GM06990 (cell line): ENCODE measurements around the gene KCNJ6.

Experiments used
- DNase-seq: peaks from one replicate; pipeline ENCODE4 v3.0.0-alpha.2; 2011; ENCODE audit not compliant: insufficient read length; ENCODE audit errors: extremely low read depth
- H3K27me3 ChIP-seq: replicated peaks from 2 replicates; pipeline ENCODE4 v1.6.0; 2011; ENCODE audit warnings: low read length; ENCODE audit not compliant: control insufficient read depth, insufficient read depth
- H3K36me3 ChIP-seq: 2 replicates; pipeline ENCODE4 v1.5.1; 2011; ENCODE audit warnings: low read length; ENCODE audit not compliant: control insufficient read depth, insufficient read depth
- H3K4me3 ChIP-seq: replicated peaks from 2 replicates; pipeline ENCODE4 v1.5.1; 2011; ENCODE audit warnings: low read depth, mild to moderate bottlenecking, control low read depth, low read length
- CTCF ChIP-seq: IDR thresholded peaks from 2 replicates; pipeline ENCODE4 v1.5.1; 2011; ENCODE audit warnings: low read length, control low read depth, mild to moderate bottlenecking, inconsistent platforms; ENCODE audit not compliant: insufficient read depth, poor library complexity, severe bottlenecking

KCNJ6 gene

GRCh38 chr21:37626320-37626719 lies 289.9 kb downstream of the KCNJ6 start:
- TF ChIP-seq CTCF: no peak
- H3K27me3 ChIP-seq: no peaks in the 10 kb centered on the region
- no peak for DNase-seq
- H3K36me3 ChIP-seq: no peaks in the 10 kb centered on the region
- no peak overlapping the region for H3K4me3 ChIP-seq

- Histone ChIP-seq H3K27me3 (no peaks in the 10 kb centered on the region), H3K36me3 (no peaks in the 10 kb centered on the region), H3K4me3 (no peak overlapping the region)
- TF ChIP-seq CTCF: no peak
- DNase-seq: peak; percentile 26
These were observed 292.6 kb downstream of the KCNJ6 start for GRCh38 chr21:37623689-37624088.

GRCh38 chr21:37623183-37623582 lies 293.1 kb downstream of the KCNJ6 start:
- H3K27me3 ChIP-seq: no peaks in the 10 kb centered on the region
- H3K4me3 ChIP-seq: no peak overlapping the region
- DNase-seq: no peak
- H3K36me3 ChIP-seq: no peaks in the 10 kb centered on the region
- TF ChIP-seq CTCF: no peak

- no peaks in the 10 kb centered on the region for H3K27me3 ChIP-seq
- no peaks in the 10 kb centered on the region for H3K36me3 ChIP-seq
- DNase-seq: no peak
- no peak for TF ChIP-seq CTCF
- H3K4me3 ChIP-seq: no peak overlapping the region
These were observed 293.5 kb downstream of the KCNJ6 start for GRCh38 chr21:37622755-37623154.

- Histone ChIP-seq H3K36me3 (no peaks in the 10 kb centered on the region), H3K27me3 (no peaks in the 10 kb centered on the region), H3K4me3 (no peak overlapping the region)
- TF ChIP-seq CTCF: no peak
- DNase-seq: no peak
These were observed 295.9 kb downstream of the KCNJ6 start for GRCh38 chr21:37620401-37620800.

GRCh38 chr21:37619464-37619974 lies 296.7 kb downstream of the KCNJ6 start:
- Histone ChIP-seq H3K4me3 (no peak overlapping the region), H3K36me3 (no peaks in the 10 kb centered on the region), H3K27me3 (no peaks in the 10 kb centered on the region)
- no peak for DNase-seq
- TF ChIP-seq CTCF: no peak
